ENCODE results near the gene HNRNPA0. TPM values are rescaled to one million over a fixed set of nuclear protein-coding genes. Genes with fewer than 3 reads are reported as not detected.

Gene HNRNPA0
- total and polyA plus RNA-seq, 2 of the 8 experiments (the other 6 are each of a cell fraction or from before 2014, with no cell fraction given) = 22.0 to 71.3 TPM

DNA sequence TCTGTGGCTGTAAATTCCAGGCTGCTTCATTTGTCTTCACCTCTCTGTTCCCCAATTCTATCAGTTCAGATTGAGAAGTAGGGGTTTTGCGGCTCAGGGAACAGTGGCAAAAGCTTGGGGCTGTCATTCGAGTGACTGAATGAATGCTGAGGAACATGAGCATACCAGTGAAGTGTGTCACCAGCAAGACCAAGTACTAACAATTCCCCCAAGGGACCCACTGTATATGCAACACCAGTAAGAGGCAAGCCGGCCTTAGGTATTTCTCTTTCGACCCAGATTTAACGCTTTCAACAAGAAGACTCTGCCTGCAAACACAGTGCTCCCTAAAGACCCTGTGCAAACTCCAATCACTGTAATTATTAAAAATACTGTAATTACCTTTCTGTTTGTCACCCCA is 44.1 kb downstream of the HNRNPA0 start:
- DNase-seq (ENCODE audit: low read depth in 1 of 2, low spot score in 2 of 2) (no peak), FAIRE-seq (no peak)
- CTCF ChIA-PET (ENCODE audit: partially characterized antibody) = interaction anchor here (0.9 kb wide), 1 partner anchor 50 kb away, joined by 4 read pairs; no protein-coding TSS in a partner anchor
- H2BK20ac ChIP-seq (ENCODE audit: low read length) = no peak overlapping the region
- H2AK5ac ChIP-seq (ENCODE audit: low read depth, low read length) = no peak overlapping the region
- H3K4me2 ChIP-seq (ENCODE audit: insufficient read depth in 1 of 2, low read depth in 2 of 2, low read length in 2 of 2) = no peak overlapping the region
- no peak overlapping the region for H3K18ac ChIP-seq (ENCODE audit: extremely low read depth, low read length)
- H3K56ac ChIP-seq (replicated peaks; ENCODE audit: insufficient read length, low read depth, low read length) = no peak overlapping the region
- H3K4me3 ChIP-seq (ENCODE audit: extremely low read depth in 1 of 4, insufficient read depth in 2 of 4, low read depth in 3 of 4, low read length in 4 of 4) = no peak overlapping the region
- H3K27ac ChIP-seq (ENCODE audit: low read depth, low read length) = no peak overlapping the region
- H3K27me3 ChIP-seq (replicated peaks in 1 of 4; ENCODE audit: control insufficient read depth in 3 of 4, extremely low read depth in 1 of 4, insufficient read depth in 3 of 4, low read length in 3 of 4) = no peaks in the 10 kb centered on the region
- H3K4ac ChIP-seq (replicated peaks; ENCODE audit: insufficient read length, low read depth, low read length) = no peak overlapping the region
- no peak overlapping the region for H2BK15ac ChIP-seq (ENCODE audit: low read length)
- H4K20me1 ChIP-seq (replicated peaks in 1 of 2; ENCODE audit: control insufficient read depth in 1 of 2, insufficient read depth in 2 of 2, low read length in 2 of 2) = peaks cover 0 to 3% of the 10 kb centered on the region in 2 experiments
- H3K36me3 ChIP-seq (ENCODE audit: control insufficient read depth in 2 of 4, insufficient read depth in 4 of 4, low read length in 3 of 4) = peaks cover 0 to 12% (median 3%) of the 10 kb centered on the region in 4 experiments; a peak in 3 of 8 replicates
- no peak overlapping the region for H3K9ac ChIP-seq (replicated peaks in 1 of 4; ENCODE audit: extremely low read depth in 1 of 4, low read depth in 3 of 4, low read length in 3 of 4)
- H4K91ac ChIP-seq (replicated peaks; ENCODE audit: insufficient read length, low read length) = no peak overlapping the region
- H4K5ac ChIP-seq (ENCODE audit: insufficient read length, low read depth, low read length) = no peak overlapping the region
- H3K9me3 ChIP-seq (ENCODE audit: insufficient read depth in 2 of 2, low read depth in 1 of 2, low read length in 1 of 2) = peaks cover 4 to 6% of the 10 kb centered on the region in 2 experiments
- no peak overlapping the region for H3K14ac ChIP-seq (ENCODE audit: insufficient read length)
- H3K4me1 ChIP-seq (replicated peaks in 1 of 4; ENCODE audit: control insufficient read depth in 3 of 4, insufficient read depth in 4 of 4, low read length in 3 of 4) = no peaks in the 10 kb centered on the region
- no peak overlapping the region for H2BK120ac ChIP-seq (replicated peaks; ENCODE audit: low read depth, low read length)
- H2BK5ac ChIP-seq (ENCODE audit: low read depth, low read length) = no peak overlapping the region
- H4K8ac ChIP-seq (ENCODE audit: extremely low read depth, insufficient read depth, low read length) = no peak overlapping the region
- WGBS, 2 experiments (ENCODE audit: extremely low coverage in 1 of 2, insufficient coverage in 1 of 2, insufficient read length in 1 of 2, insufficient replicate concordance in 2 of 2, low coverage in 1 of 2, low lambda C conversion rate in 2 of 2, missing lambda C conversion rate in 1 of 2) = 94% methylated on average over 5 of the region's 5 CpGs; no CpG with 5 or more reads in 1 of the 2 experiments
- no peaks in the 10 kb centered on the region for H3K23me2 ChIP-seq (ENCODE audit: low read depth, low read length)
- H2BK12ac ChIP-seq (ENCODE audit: low read depth, low read length) = no peak overlapping the region
- H3K23ac ChIP-seq (ENCODE audit: insufficient read length) = no peak overlapping the region
- POLR2A ChIA-PET (ENCODE audit: partially characterized antibody) = no interaction called here
- H3K79me1 ChIP-seq (ENCODE audit: low read depth, low read length) = no peaks in the 10 kb centered on the region
- no peak overlapping the region for H2AFZ ChIP-seq (ENCODE audit: low read length)
- no peaks in the 10 kb centered on the region for H3K79me2 ChIP-seq (ENCODE audit: control insufficient read depth in 1 of 2, insufficient read depth in 2 of 2, low read length in 2 of 2)
- TF ChIP-seq MAX (IDR thresholded peaks at IDR 0.05) (no peak), TAF7 (optimal IDR thresholded peaks at IDR 0.05; ENCODE audit: borderline replicate concordance, low read depth, low read length) (no peak), SP2 (IDR thresholded peaks at IDR 0.05; ENCODE audit: low read length) (no peak), CHD2 (IDR thresholded peaks at IDR 0.05; ENCODE audit: low read length) (no peak), BACH1 (IDR thresholded peaks at IDR 0.05; ENCODE audit: low read length) (no peak), SAP30 (IDR thresholded peaks at IDR 0.05; ENCODE audit: insufficient read depth, insufficient replicate concordance, low read length) (no peak), CTBP2 (IDR thresholded peaks at IDR 0.05; ENCODE audit: borderline replicate concordance, insufficient read depth, insufficient read length, low read length) (no peak), CTCF (IDR thresholded peaks at IDR 0.05; ENCODE audit: control extremely low read depth in 1 of 3, insufficient read depth in 1 of 3, low read depth in 1 of 3, low read length in 3 of 3) (no peak), POU5F1 (IDR thresholded peaks at IDR 0.05; ENCODE audit: low read depth, low read length) (no peak), SIRT6 (IDR thresholded peaks at IDR 0.05; ENCODE audit: low read length) (no peak), SIX5 (IDR thresholded peaks at IDR 0.05; ENCODE audit: low read depth, low read length) (no peak), CBX5 (IDR thresholded peaks at IDR 0.05; ENCODE audit: low read depth, low read length) (no peak)

Data from H1 (cell line).